ENCODE measurements around the gene GLRX3. TPM values are rescaled to one million over a fixed set of nuclear protein-coding genes. Genes with fewer than 3 reads are reported as not detected.
A peak's percentile ranks its signal among the peaks of the same experiment; 100 is the strongest.
"Not testable (repeated sequence)": the region's sequence is repeated elsewhere in the genome, so short reads cannot be mapped to it uniquely, and the experiment has no call there.

Gene GLRX3
- total RNA-seq, 1 donor from 2014 or later, result 50.1 TPM

DNA sequence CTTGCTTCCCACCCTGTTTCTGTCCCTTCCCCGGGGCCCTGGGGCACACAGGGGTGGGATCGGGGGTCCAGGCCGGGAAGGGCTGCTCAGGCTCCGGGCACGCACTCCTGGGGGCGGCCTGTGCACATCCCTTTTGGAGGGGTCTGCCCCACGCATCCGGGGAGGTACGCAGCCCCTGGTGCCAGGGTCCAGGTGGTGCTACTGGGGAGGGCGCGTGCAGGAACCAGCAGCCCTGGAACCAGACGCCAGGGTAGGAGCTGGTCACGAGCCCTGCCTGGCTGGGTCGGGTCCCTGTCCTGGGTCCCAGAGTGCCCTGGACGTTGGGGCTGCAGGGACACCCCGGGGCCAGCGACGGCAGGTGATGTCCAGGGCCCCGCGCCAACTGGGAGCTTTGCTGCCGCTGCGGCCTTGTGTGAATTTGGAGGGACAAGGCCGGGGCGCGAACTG, 53.4 kb downstream of the GLRX3 start:
- DNase-seq (ENCODE audit: low spot score), result no peak

DNA sequence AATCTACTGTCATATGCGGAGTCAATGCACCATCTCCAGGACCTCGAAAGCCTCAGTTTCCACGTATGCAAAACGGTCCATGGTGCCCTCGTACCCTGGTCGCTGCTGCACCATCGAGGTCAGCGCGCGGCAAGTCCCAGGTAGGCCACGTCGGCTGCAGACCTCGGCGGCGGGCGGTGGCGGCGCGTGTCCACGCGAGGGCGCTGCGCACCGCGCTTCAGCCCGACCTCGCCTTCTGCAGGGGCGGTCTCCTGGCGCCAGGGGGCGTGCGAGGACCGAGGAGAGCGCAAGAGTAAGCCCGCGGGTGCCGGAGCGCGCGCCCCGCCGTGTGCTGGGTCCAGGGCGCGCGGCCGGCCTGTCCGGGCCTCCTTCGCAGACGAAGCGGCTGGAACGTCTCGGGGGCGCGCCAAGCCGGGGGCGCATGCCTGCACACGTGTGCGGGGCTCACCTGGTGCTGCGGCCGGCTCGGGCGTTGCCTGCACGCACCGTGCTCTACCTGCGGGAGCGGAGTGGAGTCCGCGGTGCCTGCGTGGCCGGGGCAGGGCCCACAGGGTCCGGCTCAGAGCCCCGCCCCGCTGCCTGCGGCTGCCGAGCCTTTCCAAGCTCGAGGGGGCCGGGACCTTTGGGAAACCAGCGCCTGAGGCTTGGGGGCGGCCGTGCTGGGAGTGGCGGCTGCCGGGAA, 54.0 kb downstream of the GLRX3 start:
- peak; percentile 89 for DNase-seq (ENCODE audit: low spot score)

DNA sequence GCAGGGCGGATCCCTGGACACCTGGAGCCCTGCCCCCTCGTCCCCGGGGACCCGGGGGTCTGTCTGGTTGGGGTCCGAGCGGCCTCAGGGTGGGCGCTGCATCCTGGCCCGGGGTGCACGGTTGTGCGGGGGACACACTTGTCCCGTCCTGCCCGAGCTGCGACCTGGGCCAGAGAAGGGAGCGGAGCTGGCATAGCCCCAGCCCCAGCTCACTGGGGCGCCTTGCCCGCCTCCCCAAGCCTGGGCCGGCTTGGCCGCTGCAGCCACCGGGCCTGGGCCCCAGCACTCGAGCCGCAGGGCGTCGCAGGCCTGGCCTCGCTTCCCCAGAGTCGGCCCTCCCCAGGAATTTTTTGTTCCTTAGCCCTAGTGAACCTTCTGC, 54.5 kb downstream of the GLRX3 start:
- DNase-seq (ENCODE audit: low spot score), result no peak

DNA sequence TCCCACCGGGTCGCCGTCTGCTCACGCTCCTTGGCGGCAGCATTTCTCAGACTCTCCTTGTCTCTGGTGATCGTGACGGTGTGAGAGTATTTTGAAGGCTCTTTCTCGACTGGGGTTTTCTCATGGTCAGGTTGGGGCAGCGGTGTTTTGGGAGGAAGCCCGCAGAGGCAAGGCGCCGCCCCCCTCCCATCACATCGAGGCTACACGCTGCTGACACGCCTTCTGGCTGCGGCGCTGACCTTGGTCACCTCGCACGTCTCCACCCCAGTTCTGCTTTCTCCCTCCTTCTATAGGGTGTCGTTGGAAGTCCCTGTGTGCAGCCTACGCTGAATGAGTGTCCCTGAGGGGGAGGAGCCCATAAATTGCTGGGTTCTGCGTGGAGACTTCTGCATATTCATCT, 55.2 kb downstream of the GLRX3 start:
- no peak for DNase-seq (ENCODE audit: low spot score)

DNA sequence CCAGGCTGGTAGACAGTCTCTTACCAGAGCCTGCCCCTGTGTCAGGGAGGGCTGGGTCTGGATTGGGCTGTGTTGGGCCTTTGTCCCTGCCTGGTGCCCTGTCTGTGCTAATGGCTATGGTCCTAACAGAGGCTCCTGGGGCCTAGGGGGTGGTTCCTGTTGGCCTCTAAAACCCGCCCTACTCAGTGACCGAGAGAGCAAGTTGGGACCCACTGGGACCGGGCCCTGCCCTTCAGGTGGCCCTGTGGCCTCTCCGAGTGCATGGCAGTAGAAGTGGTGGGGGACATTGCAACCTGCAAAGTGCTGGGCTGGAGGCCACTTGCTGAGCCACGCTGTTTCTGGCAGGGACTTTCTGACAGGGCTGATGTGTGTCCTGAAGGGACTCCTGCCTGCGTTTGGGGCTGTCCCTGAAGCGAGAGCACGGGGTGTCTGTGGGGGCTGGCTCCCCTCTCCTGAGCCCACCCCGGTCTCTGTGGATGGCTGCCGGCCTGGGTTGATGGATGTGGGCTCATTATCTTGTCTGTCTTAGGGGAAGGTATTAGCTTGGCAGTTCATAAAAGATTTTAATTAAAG, 56.2 kb downstream of the GLRX3 start:
- no peak for DNase-seq (ENCODE audit: low spot score)

DNA sequence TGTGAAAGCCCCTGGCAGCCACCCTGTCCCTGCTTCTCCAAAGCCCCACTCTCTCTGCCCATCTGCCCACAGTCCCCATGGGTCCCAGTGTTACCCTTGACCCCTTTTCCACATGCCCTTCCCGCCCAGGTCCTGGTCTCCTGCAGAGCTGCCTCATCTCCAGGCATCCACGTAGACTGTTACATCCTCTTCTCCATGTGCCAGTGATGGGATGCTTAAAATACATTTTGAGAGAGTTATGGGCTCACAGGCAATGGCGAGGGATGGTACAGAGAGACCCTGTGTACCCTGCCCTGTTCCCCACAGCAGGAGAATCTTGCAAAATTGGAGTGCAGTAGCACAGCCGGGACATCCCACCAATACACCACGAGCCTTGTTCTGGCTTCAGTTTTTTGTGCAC, 56.8 kb downstream of the GLRX3 start:
- DNase-seq (ENCODE audit: low spot score), result no peak

DNA sequence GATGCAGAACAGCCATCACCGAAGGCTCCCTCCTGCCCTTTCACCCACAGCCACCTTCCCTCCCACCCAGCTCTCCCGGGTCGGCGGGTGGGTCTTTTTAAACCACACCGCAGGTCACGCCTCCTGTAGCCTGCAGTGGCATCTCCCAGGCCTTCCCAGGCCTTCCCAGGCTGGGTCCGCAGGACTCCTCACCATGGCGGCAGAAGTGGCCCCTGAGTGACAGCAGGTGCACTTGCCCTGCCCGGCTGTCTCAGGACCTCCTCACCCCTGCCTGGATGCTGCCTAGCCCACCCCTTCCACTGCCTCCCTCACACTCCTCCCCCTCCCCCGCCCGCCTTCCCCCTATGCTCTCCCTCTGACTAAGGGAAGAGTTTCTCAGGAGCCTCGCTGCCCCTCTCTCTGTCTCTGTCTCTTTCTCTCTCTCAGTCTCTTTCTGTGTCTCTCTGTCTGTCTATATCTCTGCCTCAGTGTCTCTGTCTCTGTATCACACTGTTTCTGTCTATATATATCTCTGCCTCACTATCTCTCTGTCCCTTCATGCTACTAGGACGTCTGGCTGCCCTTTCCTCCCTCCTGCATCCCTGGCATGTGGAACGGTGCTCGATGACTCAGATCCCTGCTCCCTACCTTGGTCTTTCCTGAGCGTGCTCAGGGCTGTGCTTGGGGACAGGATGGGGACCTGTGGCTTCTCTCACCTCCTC, 57.5 kb downstream of the GLRX3 start:
- no peak for DNase-seq (ENCODE audit: low spot score)

DNA sequence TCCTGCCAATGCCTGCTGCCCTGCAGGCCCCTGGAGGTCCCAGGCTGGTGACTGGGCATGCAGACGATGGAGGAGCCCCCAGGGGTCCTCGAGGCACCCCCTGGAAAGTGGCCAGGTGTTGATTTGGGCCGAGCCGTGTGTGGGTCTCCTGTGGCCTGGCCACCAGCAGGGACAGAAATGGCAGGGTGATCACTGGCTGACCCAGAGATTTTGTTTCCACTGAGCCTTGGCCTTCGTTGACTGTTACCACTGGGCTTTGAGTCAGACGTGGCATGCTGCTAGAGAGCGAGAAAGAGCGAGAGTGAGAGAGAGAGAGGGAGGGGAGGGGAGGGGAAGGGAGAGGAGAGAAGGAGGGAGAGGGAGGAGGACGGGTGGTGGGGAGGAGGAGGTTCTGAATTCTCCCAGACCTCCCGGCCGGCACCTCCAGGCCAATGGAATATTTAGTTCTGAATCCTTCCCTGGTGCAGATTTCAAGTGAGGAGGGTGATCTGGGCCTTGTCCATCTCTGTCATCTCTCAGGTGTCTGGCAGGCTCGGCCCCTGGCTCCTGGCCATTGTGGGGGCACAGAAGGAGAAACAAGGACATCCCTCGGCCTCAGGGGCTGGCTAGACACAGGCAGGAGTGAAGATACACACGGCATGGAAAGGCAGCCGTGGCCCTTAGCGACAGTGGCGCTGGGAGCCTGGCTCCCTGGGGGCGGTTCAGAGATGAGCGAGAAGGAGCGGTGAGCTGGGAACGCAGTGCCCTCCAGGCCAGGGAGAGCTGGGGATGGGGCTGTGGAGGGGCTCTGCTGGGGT, 58.2 kb downstream of the GLRX3 start:
- no peak for DNase-seq (ENCODE audit: low spot score)

DNA sequence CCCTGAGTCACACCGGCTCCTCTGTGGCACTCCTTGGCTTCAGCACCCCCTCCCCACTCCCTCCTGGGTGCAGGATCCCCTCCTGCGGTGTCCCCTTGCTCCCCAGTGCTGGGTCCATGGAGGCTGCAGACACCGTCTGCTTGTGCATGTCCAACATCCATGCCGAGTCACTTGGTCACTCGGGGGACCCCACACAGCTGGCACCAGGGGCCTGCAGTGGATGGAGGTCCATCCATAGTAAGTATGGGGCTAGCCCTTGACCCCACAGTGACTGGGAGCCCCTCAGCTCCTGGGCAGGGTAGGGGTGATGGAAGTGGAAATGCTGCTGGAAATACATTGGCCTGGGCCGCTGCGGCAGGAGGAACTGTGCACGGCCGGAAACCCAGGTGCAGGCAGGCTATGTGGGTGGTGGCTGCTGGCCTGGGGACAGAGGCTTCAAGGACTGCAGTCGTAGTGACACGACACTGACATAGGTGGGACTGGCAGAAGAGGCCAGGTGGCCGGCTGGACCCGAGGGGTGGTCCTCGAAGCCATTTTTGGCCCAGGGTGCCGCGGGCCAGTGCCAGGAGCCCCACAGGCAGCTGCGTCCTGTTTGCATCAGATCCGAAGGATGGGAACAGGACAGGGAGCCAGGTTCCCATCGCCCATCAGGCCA, 58.9 kb downstream of the GLRX3 start:
- no peak for DNase-seq (ENCODE audit: low spot score)

DNA sequence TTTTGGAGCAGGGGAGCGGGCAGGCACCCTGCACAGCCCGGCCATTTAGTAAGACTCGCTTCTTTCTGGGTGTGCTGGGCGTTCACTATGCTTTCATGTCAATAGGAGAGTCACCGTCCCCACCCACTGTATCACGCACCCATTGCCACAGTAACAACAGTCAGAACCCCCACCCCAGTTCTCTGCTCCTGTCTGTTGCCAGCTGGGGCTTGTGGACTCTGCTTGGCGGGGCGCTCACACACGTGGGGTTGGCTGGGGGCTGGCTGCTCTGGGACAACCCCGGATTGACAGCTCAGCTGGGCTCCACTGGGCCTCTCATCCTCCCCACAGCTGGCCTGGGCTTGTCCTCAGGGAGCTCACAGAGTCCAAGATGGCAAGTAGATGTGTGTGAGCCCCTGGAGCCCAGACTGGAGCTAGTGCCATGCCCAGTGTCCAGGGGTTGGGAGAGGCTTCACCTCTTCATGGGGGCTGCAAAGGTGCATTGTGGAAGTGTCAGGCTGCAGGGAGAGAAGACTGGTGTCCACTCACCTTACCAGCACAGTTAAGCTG, 59.6 kb downstream of the GLRX3 start:
- DNase-seq (ENCODE audit: low spot score), result no peak

DNA sequence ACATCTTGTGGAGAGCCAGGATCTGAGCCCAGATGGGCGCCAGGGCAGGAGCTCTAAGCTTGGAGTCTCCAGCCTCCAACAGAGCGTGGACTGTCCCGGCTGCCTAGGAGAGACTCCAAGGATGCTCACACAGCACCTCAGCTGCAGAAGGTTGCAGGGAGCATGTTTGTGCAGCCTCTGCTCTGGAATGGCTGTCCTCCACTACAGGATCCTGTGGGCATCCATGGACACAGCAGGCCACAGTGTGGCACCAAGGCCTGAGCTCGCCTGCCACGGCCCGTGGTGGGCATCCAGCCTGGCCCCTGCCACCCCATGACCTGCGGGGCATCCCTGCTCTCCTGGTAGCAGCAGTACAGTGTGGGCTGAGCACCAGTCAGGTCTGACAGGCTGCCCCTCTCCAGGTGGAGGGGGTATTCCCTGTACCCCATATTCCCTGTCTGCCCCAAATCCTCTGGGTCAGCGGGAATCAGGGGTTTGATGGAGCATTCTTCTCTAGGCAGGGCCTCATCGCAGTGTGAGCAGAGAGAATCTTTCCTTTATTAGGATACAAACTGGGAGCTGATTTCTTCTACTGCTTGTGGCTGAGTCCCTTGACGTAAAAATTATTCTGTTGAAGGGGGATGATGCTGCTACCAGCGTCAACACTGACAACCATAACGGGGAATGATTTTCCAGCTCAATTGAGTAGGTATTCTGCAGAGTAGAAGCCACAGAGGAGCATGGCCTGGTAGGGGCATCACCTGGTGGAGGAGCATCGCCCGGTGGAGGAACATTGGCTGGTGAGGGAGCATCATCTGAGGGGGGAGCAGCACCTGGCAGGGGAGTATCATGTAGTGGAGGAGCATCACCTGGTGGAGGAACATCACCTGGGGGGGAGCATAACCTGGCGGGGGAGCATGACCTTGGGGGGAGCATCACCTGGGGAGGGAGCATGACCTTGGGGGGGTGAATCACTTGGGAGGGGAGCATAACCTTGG, 60.6 kb downstream of the GLRX3 start:
- no peak for DNase-seq (ENCODE audit: low spot score)

DNA sequence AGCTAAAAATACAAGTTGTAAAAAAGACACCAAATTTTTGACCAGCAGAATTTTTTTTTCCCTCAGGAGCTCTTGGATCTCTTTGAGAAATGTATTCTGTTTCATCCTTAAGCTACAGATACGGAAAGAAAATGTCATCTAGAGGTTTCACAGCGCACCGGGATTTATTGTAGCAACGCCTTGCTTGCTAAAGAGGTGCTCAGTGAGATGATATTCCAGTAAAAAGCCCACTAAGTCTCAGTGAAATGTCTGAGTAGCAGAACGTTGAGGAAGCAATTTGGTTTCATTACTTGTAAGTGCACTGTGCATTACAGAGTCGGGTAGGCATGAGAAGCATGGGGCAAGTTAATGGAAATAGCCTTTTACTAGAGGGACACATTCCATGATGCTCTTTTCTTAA, 62.5 kb downstream of the GLRX3 start:
- no peak for DNase-seq (ENCODE audit: low spot score)

DNA sequence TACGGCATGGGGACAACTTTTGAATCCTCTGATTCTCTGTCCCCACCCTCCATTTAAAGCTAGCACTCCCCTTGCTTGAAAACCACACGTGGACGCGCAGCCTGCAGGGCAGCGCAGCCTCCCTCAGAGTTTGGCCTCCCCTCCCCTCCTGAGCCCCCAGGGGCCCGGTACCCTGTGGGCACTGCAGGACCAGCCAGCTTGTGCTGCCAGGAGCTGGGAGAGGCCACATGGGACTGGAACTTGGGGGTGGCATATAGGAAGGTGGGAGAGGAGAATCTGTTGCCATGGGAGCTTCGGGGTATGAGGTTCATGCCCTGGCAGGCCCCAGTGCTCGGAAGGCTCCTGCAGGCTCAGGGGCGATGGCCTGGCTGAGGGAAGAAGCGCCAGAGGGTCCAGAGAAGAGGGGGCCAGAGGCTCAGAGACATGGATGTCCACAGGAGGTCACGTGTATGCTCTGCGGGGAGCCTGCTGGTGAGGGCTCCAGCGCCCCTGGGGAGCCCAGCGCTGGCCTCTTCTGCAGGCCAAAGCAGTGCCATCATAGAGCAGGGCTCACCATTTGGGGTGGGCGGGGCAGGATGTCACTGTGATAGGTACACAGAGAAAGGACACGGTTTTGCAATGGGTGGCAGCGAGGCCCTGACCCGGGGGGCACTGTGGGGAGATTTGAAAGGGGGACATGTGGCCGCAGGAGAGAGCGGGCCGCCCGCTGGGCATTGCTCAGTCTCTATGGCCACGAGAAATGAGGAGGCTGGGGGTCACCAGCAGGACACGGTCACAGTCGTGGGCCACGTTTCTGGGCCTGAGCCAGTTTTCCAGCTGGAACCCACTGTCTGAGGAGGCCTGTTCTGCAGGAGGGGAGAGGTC, 64.2 kb downstream of the GLRX3 start:
- no peak for DNase-seq (ENCODE audit: low spot score)

DNA sequence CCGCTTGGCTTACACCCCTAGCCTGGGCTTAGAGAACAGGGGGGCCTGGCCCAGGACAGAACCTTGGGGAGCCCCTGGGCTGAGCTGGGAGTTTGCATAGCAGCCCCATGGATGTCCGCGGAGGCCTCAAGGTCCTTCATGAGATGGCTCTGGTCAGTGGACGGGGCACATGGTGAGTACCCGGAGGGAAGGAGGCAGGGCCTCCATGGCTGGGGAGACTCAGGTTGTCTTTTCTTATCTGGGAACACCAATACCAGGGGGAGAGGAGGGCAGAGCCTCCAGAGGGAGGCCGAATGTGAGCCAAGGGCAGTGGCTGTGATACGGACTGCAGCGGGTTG, 64.8 kb downstream of the GLRX3 start:
- no peak for DNase-seq (ENCODE audit: low spot score)

DNA sequence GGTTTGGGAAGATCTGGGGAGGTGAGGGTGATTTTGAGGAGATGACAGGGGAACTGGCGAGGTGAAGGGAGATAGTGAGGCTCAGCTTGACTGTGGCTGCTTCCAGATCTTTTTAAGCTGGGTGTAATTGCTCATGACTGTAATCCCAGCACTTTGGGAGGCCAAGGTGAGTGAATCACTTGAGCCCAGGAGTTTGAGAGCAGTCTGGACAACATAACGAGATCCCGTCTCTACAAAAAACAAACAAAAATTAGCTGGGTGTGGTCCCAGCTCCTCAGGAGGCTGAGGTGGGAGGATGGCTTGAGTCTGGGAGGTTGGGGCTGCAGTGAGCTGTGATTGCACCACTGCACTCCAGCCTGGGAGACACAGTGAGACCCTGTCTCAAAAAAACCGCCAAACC, 66.0 kb downstream of the GLRX3 start:
- DNase-seq (ENCODE audit: low spot score), result not testable (repeated sequence)

DNA sequence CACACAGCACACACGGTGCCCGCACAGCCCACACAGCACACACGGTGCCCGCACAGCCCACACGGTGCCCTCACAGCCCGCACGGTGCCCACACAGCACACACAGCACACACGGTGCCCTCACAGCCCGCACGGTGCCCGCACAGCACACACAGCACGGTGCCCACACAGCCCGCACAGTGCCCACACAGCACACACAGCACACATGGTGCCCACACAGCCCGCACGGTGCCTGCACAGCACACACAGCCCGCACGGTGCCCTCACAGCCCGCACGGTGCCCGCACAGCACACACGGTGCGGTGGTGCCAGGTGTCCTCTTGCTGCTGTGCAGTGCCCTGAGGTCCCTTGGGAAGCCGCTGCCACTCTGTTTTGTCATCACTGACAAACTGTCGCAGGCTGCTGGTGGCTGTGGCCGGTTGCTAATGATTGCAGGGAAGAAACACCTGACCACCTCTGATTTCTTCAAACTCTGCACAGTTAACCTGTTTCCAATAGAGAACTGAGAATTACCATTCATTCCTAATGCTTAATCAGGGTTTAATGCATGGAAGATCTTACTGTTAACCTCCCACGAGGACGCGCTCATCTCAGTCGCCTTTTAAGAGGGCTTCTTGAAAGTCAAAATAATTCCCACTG, 66.9 kb downstream of the GLRX3 start:
- DNase-seq (ENCODE audit: low spot score), result no peak

DNA sequence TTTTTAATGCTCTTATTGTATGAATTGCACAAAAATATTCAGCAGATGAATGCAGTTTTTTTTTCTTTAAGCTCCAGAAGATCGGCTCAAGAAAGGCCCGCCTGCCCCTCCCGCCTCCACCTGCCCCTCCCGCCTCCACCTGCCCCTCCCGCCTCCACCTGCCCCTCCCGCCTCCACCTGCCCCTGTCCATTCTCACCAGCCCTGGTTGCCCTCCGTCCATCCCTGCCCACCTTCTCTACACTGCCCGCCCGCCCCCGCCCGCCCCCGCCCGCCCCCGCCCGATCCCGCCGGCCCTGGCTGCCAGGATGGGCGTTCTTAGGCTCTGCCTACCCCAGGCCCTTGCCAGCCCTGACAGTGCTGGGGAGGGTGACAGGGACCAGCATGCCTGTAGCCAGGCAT, 67.4 kb downstream of the GLRX3 start:
- no peak for DNase-seq (ENCODE audit: low spot score)

DNA sequence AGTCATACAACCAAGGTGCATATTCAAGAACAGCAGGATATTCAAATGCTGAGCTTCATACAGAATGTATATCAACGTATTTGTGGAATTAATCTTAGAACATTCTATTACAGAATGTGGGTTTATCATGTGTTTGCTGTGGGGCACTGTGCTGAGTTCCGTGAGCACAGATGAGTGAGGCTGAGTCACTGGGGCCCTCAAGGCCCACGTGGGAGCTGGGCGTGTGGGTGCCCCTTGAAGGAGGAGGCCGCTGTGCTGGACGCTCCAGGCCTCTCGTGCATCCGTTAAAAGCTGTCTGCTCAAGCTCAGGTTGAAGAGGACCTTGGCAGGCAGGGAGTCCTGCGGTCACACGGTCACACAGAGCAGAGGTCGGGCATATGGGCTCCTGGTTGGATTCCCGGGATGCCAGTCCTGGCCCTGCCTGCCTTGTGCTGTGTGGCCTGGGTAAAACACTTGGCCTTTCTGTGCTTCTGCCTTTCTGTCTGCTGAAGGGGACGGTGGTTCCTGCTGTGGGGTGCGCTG, 70.1 kb downstream of the GLRX3 start:
- no peak for DNase-seq (ENCODE audit: low spot score)

DNA sequence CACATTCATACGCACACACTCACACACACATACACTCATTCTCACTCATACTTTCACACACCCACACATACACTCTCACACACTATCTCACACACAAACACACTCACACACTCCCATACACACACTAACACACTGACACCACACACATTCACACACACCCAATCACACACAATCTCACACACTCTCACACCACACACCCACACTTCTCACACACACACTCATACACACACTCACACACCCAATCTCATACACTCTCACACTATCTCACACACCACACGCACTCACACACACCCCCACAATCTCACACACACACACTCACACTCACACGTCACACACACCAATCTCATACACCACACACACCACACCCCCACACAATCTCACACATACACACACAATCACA, 71.0 kb downstream of the GLRX3 start:
- no peak for DNase-seq (ENCODE audit: low spot score)

Measured in mucosa of gallbladder (tissue), 1 donor.